ENCODE data around the gene TMOD2. TPM values are rescaled to one million over a fixed set of nuclear protein-coding genes. Genes with fewer than 3 reads are reported as not detected.

TMOD2 gene
- total RNA-seq, 1 experiment from 2014 or later = 3.0 TPM

GRCh38 chr15:51720201-51720995 lies 31.0 kb upstream of the TMOD2 start:
- H2AFZ ChIP-seq (ENCODE audit: low read length) = no peak overlapping the region
- H4K8ac ChIP-seq (replicated peaks; ENCODE audit: insufficient read length, low read depth, low read length) = no peak overlapping the region
- no peaks in the 10 kb centered on the region for H3K9me3 ChIP-seq (ENCODE audit: control insufficient read depth, low read depth, low read length)
- no peak overlapping the region for H3K27ac ChIP-seq (ENCODE audit: insufficient read length, low read depth, low read length)
- H4K5ac ChIP-seq (ENCODE audit: insufficient read length, low read depth, low read length) = no peak overlapping the region
- no CpG with 5 or more reads among the region's 8 CpGs for WGBS (ENCODE audit: extremely low coverage, insufficient read length, low lambda C conversion rate)
- Mint-ChIP-seq H3K9me3 (no peaks in the 10 kb centered on the region), H3K4me3 (no peak overlapping the region; a peak in 1 of 5 replicates), H3K4me1 (peaks cover 8 to 11% of the 10 kb centered on the region in 2 experiments), H3K27me3 (ENCODE audit: low read depth) (no peaks in the 10 kb centered on the region), H3K36me3 (ENCODE audit: insufficient read depth in 1 of 3, low read depth in 3 of 3) (peaks cover 0 to 12% (median 2%) of the 10 kb centered on the region in 3 experiments; a peak in 4 of 7 replicates), H3K27ac (no peak overlapping the region)
- no peak overlapping the region for H2AK5ac ChIP-seq (ENCODE audit: insufficient read length, low read length)
- no peak for TF ChIP-seq CTCF (conservative IDR thresholded peaks at IDR 0.05)
- H2BK12ac ChIP-seq (ENCODE audit: insufficient read length, low read depth, low read length) = no peak overlapping the region
- H3K4me2 ChIP-seq (ENCODE audit: insufficient read depth, insufficient read length, low read length) = no peak overlapping the region
- no peaks in the 10 kb centered on the region for H3K27me3 ChIP-seq (ENCODE audit: insufficient read depth, low read length)
- no peaks in the 10 kb centered on the region for H4K20me1 ChIP-seq (ENCODE audit: control insufficient read depth, insufficient read depth, insufficient read length)
- H2BK20ac ChIP-seq (ENCODE audit: low read depth, low read length, poor library complexity, severe bottlenecking) = no peak overlapping the region
- no peak overlapping the region for H2BK120ac ChIP-seq (ENCODE audit: low read depth, low read length, poor library complexity, severe bottlenecking)
- H3K79me1 ChIP-seq (ENCODE audit: insufficient read depth, low read depth, low read length, poor library complexity, severe bottlenecking) = no peaks in the 10 kb centered on the region
- H2BK5ac ChIP-seq (ENCODE audit: insufficient read length, low read length) = no peak overlapping the region
- H3T11ph ChIP-seq (ENCODE audit: low read length) = no peak overlapping the region
- H3K23me2 ChIP-seq (ENCODE audit: insufficient read length, low read depth, low read length, poor library complexity, severe bottlenecking) = no peaks in the 10 kb centered on the region
- H2BK15ac ChIP-seq (ENCODE audit: low read depth, low read length) = no peak overlapping the region
- H3K18ac ChIP-seq (ENCODE audit: insufficient read length, low read depth, low read length) = no peak overlapping the region
- H3K79me2 ChIP-seq (ENCODE audit: insufficient read depth, low read length) = no peaks in the 10 kb centered on the region
- H3K9ac ChIP-seq (ENCODE audit: extremely low read depth, insufficient read length, low read length) = no peak overlapping the region
- no peaks in the 10 kb centered on the region for H3K4me1 ChIP-seq (ENCODE audit: insufficient read depth, low read length)
- no peak overlapping the region for H3K56ac ChIP-seq (ENCODE audit: insufficient read length, low read depth, low read length)
- H3K14ac ChIP-seq (ENCODE audit: insufficient read depth, low read length) = no peak overlapping the region
- H4K91ac ChIP-seq (ENCODE audit: insufficient read length, low read depth, low read length) = no peak overlapping the region
- DNase-seq = no peak
- no peak overlapping the region for H3K23ac ChIP-seq (ENCODE audit: insufficient read length, low read depth, low read length)
- no peak overlapping the region for H3K4ac ChIP-seq (ENCODE audit: low read depth, low read length)
